ENCODE data around the gene RUNDC3A. TPM values are rescaled to one million over a fixed set of nuclear protein-coding genes. Genes with fewer than 3 reads are reported as not detected.
A peak's percentile ranks its signal among the peaks of the same experiment; 100 is the strongest.

RUNDC3A gene
- total RNA-seq, 1 experiment from 2014 or later, result 5.2 TPM

DNA sequence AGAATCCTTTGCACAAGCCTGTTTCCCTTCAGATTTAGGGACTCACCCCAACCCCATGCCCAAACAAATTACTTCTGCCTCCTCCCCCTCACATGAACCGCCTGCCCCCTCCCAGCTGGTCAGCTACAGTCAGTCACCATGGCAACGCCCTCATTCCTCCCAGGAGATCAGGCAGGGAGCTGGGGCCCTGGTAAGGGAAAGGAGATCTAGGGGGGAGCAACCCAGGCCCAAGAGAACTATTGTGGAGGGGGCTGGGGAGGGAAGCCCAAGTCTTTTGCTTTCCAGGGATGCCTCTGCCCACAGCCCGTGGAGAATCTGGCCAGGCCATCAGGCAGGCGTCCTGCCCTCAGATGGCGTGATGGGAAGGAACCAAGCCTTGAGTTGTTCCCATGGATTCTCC lies 52.4 kb downstream of the RUNDC3A start:
- peaks cover 22% of the 10 kb centered on the region for H3K4me1 Mint-ChIP-seq
- CTCF ChIA-PET, result interaction anchor here (0.6 to 9.4 kb wide), 15 partner anchors 9 to 162 kb away, joined by 3 to 128 read pairs (median 5); partner anchors contain the start of gene GRN

More for the DNA sequence above, 52.4 kb downstream of the RUNDC3A start:
- Mint-ChIP-seq H3K27ac (no peak overlapping the region), H3K27me3 (ENCODE audit: low read depth) (peaks cover 20% of the 10 kb centered on the region), H3K36me3 (no peaks in the 10 kb centered on the region), H3K4me3 (peak overlapping the region; percentile 41), H3K9me3 (no peaks in the 10 kb centered on the region)
- no peak for TF ChIP-seq JAZF1 (CRISPR knock-in tag; IDR thresholded peaks at IDR 0.05)
- no peak for TF ChIP-seq AFF4 (CRISPR knock-in tag; IDR thresholded peaks at IDR 0.05; ENCODE audit: borderline replicate concordance)
- TF ChIP-seq, protein P1, sequence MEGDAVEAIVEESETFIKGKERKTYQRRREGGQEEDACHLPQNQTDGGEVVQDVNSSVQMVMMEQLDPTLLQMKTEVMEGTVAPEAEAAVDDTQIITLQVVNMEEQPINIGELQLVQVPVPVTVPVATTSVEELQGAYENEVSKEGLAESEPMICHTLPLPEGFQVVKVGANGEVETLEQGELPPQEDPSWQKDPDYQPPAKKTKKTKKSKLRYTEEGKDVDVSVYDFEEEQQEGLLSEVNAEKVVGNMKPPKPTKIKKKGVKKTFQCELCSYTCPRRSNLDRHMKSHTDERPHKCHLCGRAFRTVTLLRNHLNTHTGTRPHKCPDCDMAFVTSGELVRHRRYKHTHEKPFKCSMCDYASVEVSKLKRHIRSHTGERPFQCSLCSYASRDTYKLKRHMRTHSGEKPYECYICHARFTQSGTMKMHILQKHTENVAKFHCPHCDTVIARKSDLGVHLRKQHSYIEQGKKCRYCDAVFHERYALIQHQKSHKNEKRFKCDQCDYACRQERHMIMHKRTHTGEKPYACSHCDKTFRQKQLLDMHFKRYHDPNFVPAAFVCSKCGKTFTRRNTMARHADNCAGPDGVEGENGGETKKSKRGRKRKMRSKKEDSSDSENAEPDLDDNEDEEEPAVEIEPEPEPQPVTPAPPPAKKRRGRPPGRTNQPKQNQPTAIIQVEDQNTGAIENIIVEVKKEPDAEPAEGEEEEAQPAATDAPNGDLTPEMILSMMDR (IDR thresholded peaks at IDR 0.05), result no peak
- no peak for TF ChIP-seq ZNF416 (CRISPR knock-in tag; IDR thresholded peaks at IDR 0.05)
- TF ChIP-seq, protein P2, sequence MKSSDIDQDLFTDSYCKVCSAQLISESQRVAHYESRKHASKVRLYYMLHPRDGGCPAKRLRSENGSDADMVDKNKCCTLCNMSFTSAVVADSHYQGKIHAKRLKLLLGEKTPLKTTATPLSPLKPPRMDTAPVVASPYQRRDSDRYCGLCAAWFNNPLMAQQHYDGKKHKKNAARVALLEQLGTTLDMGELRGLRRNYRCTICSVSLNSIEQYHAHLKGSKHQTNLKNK (CRISPR knock-in tag; IDR thresholded peaks at IDR 0.05), result no peak
- TF ChIP-seq PRDM15 (CRISPR knock-in tag; IDR thresholded peaks at IDR 0.05), result no peak
- DNase-seq (ENCODE audit: low spot score) (peak; percentile 54), ATAC-seq (no peak)
- POLR2A ChIA-PET, result no interaction called here

All from WTC11 (cell line).